ENCODE data around the gene RAB8B. TPM values are rescaled to one million over a fixed set of nuclear protein-coding genes. Genes with fewer than 3 reads are reported as not detected.

Gene RAB8B
- 100 to 1,000 TPM in 1 of 4 donors, 10 to 100 TPM in 3; 47.6 to 179 (median 67.1) TPM for total RNA-seq

- DNase-seq, result peak; percentile 98 to 99
- Histone ChIP-seq H3K9me3 (no peaks in the 10 kb centered on the region), H3K4me1 (peaks cover 0 to 5% of the 10 kb centered on the region in 2 donors), H3K27ac (peak within 1 kb of the TSS; percentile 88 to 96), H3K27me3 (no peaks in the 10 kb centered on the region), H3K36me3 (no peaks in the 10 kb centered on the region), H3K4me3 (peak within 1 kb of the TSS; percentile 80 to 97)
- TF ChIP-seq CTCF (IDR thresholded peaks at IDR 0.05), result peak in 2 of 4 experiments; percentile 4 to 17
- peak; percentile 49 to 80 for TF ChIP-seq POLR2A (IDR thresholded peaks at IDR 0.05)
- intact Hi-C loops (cut with DNase I; ENCODE audit: low total_unique reads), result no loop called here
These were observed at the start of gene RAB8B for GRCh38 chr15:63188926-63189871. Gene RAB8B, plus strand, starts transcription at chr15:63189606. Its CDS starts 19 bp downstream, at chr15:63189625.

GRCh38 chr15:63140936-63141335 lies 48.5 kb upstream of the RAB8B start:
- H3K27ac ChIP-seq, result no peak overlapping the region
- no peak for DNase-seq
- H3K4me3 ChIP-seq, result no peak overlapping the region
- H3K36me3 ChIP-seq, result no peaks in the 10 kb centered on the region
- TF ChIP-seq CTCF (IDR thresholded peaks at IDR 0.05) (no peak), POLR2A (IDR thresholded peaks at IDR 0.05) (no peak)
- no peaks in the 10 kb centered on the region for H3K27me3 ChIP-seq
- intact Hi-C loops (cut with DNase I; ENCODE audit: low total_unique reads), result no loop called here
- no peaks in the 10 kb centered on the region for H3K4me1 ChIP-seq
- H3K9me3 ChIP-seq, result no peaks in the 10 kb centered on the region

- no peaks in the 10 kb centered on the region for H3K36me3 ChIP-seq
- H3K9me3 ChIP-seq, result no peaks in the 10 kb centered on the region
- DNase-seq, result no peak
- intact Hi-C loops (cut with DNase I; ENCODE audit: low total_unique reads), result no loop called here
- no peaks in the 10 kb centered on the region for H3K27me3 ChIP-seq
- TF ChIP-seq POLR2A (IDR thresholded peaks at IDR 0.05) (no peak), CTCF (IDR thresholded peaks at IDR 0.05) (no peak)
- no peak overlapping the region for H3K4me3 ChIP-seq
- H3K27ac ChIP-seq, result no peak overlapping the region
- H3K4me1 ChIP-seq, result no peaks in the 10 kb centered on the region
These were observed 44.0 kb upstream of the RAB8B start for GRCh38 chr15:63145426-63145825.

- no peak for DNase-seq
- Histone ChIP-seq H3K27ac (no peak overlapping the region), H3K9me3 (no peaks in the 10 kb centered on the region), H3K36me3 (no peaks in the 10 kb centered on the region), H3K4me1 (no peaks in the 10 kb centered on the region), H3K4me3 (no peak overlapping the region), H3K27me3 (no peaks in the 10 kb centered on the region)
- TF ChIP-seq CTCF (IDR thresholded peaks at IDR 0.05) (no peak), POLR2A (IDR thresholded peaks at IDR 0.05) (no peak)
- intact Hi-C loops (cut with DNase I; ENCODE audit: low total_unique reads), result no loop called here
These were observed 42.7 kb upstream of the RAB8B start for GRCh38 chr15:63146684-63147083.

- Histone ChIP-seq H3K9me3 (no peaks in the 10 kb centered on the region), H3K4me1 (no peaks in the 10 kb centered on the region), H3K4me3 (no peak overlapping the region), H3K36me3 (no peaks in the 10 kb centered on the region), H3K27me3 (no peaks in the 10 kb centered on the region), H3K27ac (no peak overlapping the region)
- no peak for DNase-seq
- intact Hi-C loops (cut with DNase I; ENCODE audit: low total_unique reads), result no loop called here
- TF ChIP-seq POLR2A (IDR thresholded peaks at IDR 0.05), result no peak
- TF ChIP-seq CTCF (IDR thresholded peaks at IDR 0.05), result no peak
These were observed 37.7 kb upstream of the RAB8B start for GRCh38 chr15:63151665-63152064.
